ENCODE measurements around the gene PRKAR2B.
"Not testable (repeated sequence)": the region's sequence is repeated elsewhere in the genome, so short reads cannot be mapped to it uniquely, and the experiment has no call there.

PRKAR2B gene

DNA sequence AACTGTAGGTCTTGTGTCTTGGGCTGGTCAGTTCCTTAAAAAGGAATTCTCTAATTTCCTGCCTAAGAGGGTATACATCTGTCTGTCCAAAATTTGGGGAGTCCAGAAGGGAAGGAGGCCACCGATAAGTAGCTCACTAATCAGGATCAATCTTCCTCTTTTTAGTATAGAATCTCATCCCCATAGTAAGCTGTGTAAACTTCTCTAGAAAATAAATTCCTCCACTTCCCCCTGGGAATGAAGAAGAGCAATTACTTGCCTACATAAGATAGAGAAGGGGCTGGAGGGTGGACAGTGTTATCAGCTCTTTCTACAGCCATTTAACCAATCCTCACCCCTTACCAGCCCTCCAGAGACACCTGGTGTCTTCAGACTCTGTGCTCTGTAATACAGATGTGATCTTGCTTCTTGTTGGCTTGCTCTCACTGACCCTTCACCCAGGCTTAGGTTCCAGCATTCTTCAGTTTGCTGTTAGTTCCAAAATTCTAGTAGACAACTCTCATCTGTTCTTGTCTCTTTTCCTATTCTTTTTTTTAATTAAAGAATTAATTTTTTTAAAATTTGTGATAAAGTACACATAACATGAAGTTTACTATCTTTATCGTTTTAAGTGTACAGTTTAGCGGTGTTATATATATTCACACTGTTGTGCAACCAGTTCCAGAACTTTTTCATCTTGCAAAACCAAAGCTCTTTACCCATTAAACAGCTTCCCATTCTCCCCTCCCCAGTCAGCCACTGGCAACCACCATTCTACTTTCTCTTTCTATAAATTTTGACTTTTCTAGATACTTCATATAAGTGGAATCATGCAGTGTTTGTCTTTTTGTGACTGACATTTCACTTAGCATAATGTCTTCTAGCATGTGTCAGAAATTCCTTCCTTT lies 6.5 kb upstream of the PRKAR2B start:
- Histone ChIP-seq H3K36me3 (ENCODE audit: low read depth) (no peaks in the 10 kb centered on the region), H3K4me3 (ENCODE audit: severe bottlenecking) (no peak overlapping the region), H3K4me1 (ENCODE audit: insufficient read depth, poor library complexity, severe bottlenecking) (no peaks in the 10 kb centered on the region), H3K9me3 (ENCODE audit: severe bottlenecking) (no peaks in the 10 kb centered on the region), H3K27me3 (ENCODE audit: insufficient read depth, poor library complexity, severe bottlenecking) (no peaks in the 10 kb centered on the region), H3K27ac (ENCODE audit: poor library complexity, severe bottlenecking) (no peak overlapping the region)
- ATAC-seq (ENCODE audit: low read depth) (no peak), DNase-seq (ENCODE audit: low spot score) (no peak)
- TF ChIP-seq, protein P1, sequence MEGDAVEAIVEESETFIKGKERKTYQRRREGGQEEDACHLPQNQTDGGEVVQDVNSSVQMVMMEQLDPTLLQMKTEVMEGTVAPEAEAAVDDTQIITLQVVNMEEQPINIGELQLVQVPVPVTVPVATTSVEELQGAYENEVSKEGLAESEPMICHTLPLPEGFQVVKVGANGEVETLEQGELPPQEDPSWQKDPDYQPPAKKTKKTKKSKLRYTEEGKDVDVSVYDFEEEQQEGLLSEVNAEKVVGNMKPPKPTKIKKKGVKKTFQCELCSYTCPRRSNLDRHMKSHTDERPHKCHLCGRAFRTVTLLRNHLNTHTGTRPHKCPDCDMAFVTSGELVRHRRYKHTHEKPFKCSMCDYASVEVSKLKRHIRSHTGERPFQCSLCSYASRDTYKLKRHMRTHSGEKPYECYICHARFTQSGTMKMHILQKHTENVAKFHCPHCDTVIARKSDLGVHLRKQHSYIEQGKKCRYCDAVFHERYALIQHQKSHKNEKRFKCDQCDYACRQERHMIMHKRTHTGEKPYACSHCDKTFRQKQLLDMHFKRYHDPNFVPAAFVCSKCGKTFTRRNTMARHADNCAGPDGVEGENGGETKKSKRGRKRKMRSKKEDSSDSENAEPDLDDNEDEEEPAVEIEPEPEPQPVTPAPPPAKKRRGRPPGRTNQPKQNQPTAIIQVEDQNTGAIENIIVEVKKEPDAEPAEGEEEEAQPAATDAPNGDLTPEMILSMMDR (IDR thresholded peaks at IDR 0.05; ENCODE audit: poor library complexity, severe bottlenecking) = no peak

DNA sequence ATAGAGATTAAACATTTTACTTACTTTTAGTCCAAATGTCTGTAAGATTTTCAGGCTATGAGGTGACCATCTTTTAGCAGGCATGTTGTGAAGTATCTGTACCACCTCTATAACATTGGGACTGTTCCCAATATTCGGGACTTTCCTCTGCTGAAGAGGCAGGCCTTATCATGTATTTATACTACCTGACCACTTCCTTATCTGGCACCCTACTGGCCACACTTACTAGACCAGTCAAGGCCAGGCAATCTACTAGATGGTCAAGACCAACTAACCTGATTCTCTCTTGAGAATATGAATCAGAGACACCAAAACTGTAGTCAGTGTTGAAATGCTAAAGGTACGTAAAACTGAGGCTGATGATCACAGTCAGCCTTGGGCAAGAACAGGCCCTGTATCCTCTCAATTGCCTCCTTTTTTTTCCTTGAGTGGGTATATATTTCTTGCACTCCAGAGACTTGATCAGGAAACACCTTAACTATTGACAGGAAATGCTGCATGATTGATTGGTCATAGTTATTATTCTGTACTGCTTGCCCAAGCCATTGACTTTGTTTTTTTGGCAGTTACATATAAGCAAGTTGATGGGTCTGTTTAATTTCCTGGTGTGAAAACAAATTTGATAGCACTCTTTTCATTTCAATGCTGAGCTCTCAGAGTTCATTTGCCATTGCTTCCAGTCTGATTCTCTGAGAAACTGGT lies 5.2 kb upstream of the PRKAR2B start:
- Histone ChIP-seq H3K4me1 (ENCODE audit: insufficient read depth, poor library complexity, severe bottlenecking) (no peaks in the 10 kb centered on the region), H3K27ac (ENCODE audit: poor library complexity, severe bottlenecking) (no peak overlapping the region)
- ATAC-seq (ENCODE audit: low read depth) = no peak

GRCh38 chr7:107041097-107041496 lies 3.4 kb upstream of the PRKAR2B start:
- no peak for DNase-seq (ENCODE audit: low spot score)

More for the DNA sequence above, 5.2 kb upstream of the PRKAR2B start:
- Histone ChIP-seq H3K9me3 (ENCODE audit: severe bottlenecking) (no peaks in the 10 kb centered on the region), H3K4me3 (ENCODE audit: severe bottlenecking) (no peak overlapping the region), H3K36me3 (ENCODE audit: low read depth) (no peaks in the 10 kb centered on the region), H3K27me3 (ENCODE audit: insufficient read depth, poor library complexity, severe bottlenecking) (peaks cover 8% of the 10 kb centered on the region)
- TF ChIP-seq, protein P1 (IDR thresholded peaks at IDR 0.05; ENCODE audit: poor library complexity, severe bottlenecking) = no peak
- no peak for DNase-seq (ENCODE audit: low spot score)

GRCh38 chr7:107041764-107042163 lies 2.7 kb upstream of the PRKAR2B start:
- H3K27me3 ChIP-seq (ENCODE audit: insufficient read depth, poor library complexity, severe bottlenecking) = peaks cover 28% of the 10 kb centered on the region
- DNase-seq (ENCODE audit: low spot score); H3K27ac ChIP-seq (ENCODE audit: poor library complexity, severe bottlenecking); H3K4me3 ChIP-seq (ENCODE audit: severe bottlenecking); H3K9me3 ChIP-seq (ENCODE audit: severe bottlenecking); H3K4me1 ChIP-seq (ENCODE audit: insufficient read depth, poor library complexity, severe bottlenecking); H3K36me3 ChIP-seq (ENCODE audit: low read depth); ATAC-seq (ENCODE audit: low read depth): not testable (repeated sequence)

More at GRCh38 chr7:107041097-107041496, 3.4 kb upstream of the PRKAR2B start:
- H3K9me3 ChIP-seq (ENCODE audit: severe bottlenecking) = no peaks in the 10 kb centered on the region
- H3K27ac ChIP-seq (ENCODE audit: poor library complexity, severe bottlenecking) = no peak overlapping the region
- TF ChIP-seq, protein P1 (IDR thresholded peaks at IDR 0.05; ENCODE audit: poor library complexity, severe bottlenecking) = no peak
- peaks cover 21% of the 10 kb centered on the region for H3K27me3 ChIP-seq (ENCODE audit: insufficient read depth, poor library complexity, severe bottlenecking)
- ATAC-seq (ENCODE audit: low read depth) = no peak
- no peaks in the 10 kb centered on the region for H3K4me1 ChIP-seq (ENCODE audit: insufficient read depth, poor library complexity, severe bottlenecking)
- H3K36me3 ChIP-seq (ENCODE audit: low read depth) = no peaks in the 10 kb centered on the region
- no peak overlapping the region for H3K4me3 ChIP-seq (ENCODE audit: severe bottlenecking)

DNA sequence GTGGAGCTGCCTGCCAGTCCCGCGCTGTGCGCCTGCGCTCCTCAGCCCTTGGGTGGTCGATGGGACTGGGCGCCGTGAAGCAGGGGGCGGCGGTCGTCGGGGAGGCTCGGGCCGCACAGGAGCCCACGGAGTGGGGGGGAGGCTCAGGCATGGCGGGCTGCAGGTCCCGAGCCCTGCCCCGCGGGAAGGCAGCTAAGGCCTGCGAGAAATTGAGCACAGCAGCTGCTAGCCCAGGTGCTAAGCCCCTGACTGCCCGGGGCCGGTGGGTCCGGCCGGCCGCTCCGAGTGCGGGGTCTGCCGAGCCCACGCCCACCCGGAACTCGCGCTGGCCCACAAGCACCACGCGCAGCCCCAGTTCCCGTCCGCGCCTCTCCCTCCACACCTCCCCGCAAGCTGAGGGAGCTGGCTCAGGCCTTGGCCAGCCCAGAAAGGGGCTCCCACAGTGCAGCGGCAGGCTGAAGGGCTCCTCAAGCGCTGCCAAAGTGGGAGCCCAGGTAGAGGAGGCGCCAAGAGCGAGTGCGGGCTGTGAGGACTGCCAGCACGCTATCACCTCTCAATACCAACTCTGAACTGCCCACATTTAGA lies 2.1 kb upstream of the PRKAR2B start:
- H3K27ac ChIP-seq (ENCODE audit: poor library complexity, severe bottlenecking) = not testable (repeated sequence)

More for the DNA sequence above, 2.1 kb upstream of the PRKAR2B start:
- not testable (repeated sequence) for ATAC-seq (ENCODE audit: low read depth); H3K4me3 ChIP-seq (ENCODE audit: severe bottlenecking); H3K4me1 ChIP-seq (ENCODE audit: insufficient read depth, poor library complexity, severe bottlenecking); H3K9me3 ChIP-seq (ENCODE audit: severe bottlenecking); DNase-seq (ENCODE audit: low spot score); H3K36me3 ChIP-seq (ENCODE audit: low read depth)
- peaks cover 35% of the 10 kb centered on the region for H3K27me3 ChIP-seq (ENCODE audit: insufficient read depth, poor library complexity, severe bottlenecking)

All from RWPE2 (cell line).